ENCODE results near the gene CDC26. TPM values are rescaled to one million over a fixed set of nuclear protein-coding genes. Genes with fewer than 3 reads are reported as not detected.

Gene CDC26
- total and polyA plus RNA-seq, 10 of the 15 experiments (the other 5 are each of a cell fraction or from before 2014, with no cell fraction given) = 28.2 to 156 (median 61.5) TPM

DNA sequence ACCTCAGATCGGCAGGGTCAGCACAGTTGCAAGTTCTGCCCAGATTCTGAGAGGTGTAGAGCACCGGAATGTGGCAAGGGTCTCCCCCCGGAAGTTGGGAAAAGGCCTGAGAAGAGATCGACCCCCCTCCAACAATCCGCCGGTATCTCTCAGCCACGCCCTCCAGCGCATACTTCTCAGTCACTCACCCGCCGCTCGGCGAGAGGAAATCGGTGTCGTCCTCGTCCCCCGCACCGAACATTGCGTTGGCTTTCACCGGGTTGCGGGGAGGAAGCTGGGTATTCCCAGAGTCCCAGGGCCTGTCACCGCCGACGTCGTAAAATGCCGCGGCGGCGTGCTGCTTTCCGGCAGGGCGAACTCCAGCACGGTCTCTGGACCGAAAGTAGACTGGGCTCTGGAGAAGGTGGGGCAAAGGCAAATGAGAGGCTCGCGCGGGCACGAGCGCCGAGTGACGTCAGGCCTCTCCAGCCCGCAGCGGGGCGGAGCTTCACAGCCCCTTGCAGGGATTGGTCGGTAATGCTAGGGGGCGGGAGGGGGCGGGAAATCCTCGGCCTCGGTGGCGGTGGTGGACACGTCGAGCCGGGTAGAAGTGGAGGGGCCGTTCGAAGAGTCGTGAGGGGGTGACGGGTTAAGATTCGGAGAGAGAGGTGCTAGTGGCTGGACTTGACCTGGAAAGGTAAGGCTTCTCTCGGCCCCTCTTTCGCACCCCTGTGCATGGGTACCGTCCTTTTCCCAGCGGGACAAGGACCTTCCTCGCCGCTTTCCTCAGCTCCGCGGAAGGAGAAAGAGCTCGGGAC, 54.2 kb downstream of the CDC26 start, which contains the start of the genes FKBP15 and SLC31A1:
FKBP15 (minus strand) TSS at position 275 of the 797 bp plus-strand sequence; CDS start at position 241, 34 bp downstream.
SLC31A1 (plus strand) TSS at position 542 of the 797 bp plus-strand sequence. CDS start 34,605 bp downstream, outside the sequence.
- Histone ChIP-seq H4K20me1 (ENCODE audit: control insufficient read depth, insufficient read depth) (no peaks in the 10 kb centered on the region), H3K4me3 (peak within 1 kb of the TSS; percentile 94), H3K36me3 (ENCODE audit: control insufficient read depth in 2 of 2, insufficient read depth in 2 of 2, low read length in 1 of 2) (0 out of 4 replicates have a peak, but pooled peaks cover 0 to 8% of the 10 kb centered on the region in 2 experiments), H3K9ac (ENCODE audit: control insufficient read depth, insufficient read depth, low read length) (peak within 1 kb of the TSS; percentile 86), H3K4me2 (ENCODE audit: control insufficient read depth, insufficient read depth) (peak within 1 kb of the TSS; percentile 98), H2AFZ (ENCODE audit: control insufficient read depth, low read depth, low read length) (peak within 1 kb of the TSS; percentile 95), H3K27me3 (replicated peaks in 1 of 2; ENCODE audit: control insufficient read depth in 2 of 2, insufficient read depth in 2 of 2, low read length in 1 of 2) (no peaks in the 10 kb centered on the region), H3K79me2 (ENCODE audit: control insufficient read depth, insufficient read depth, low read length) (peaks cover 69% of the 10 kb centered on the region), H3K27ac (ENCODE audit: control insufficient read depth, insufficient read depth) (peak within 1 kb of the TSS; percentile 95), H3K4me1 (ENCODE audit: control insufficient read depth, insufficient read depth, low read length) (peaks cover 4% of the 10 kb centered on the region; the same call in 1 of the 2 replicates), H3K9me3 (replicated peaks; ENCODE audit: control insufficient read depth, insufficient read depth, low read length) (no peaks in the 10 kb centered on the region)
- BruUV-seq (replicated peaks) = no TSS peak
- intact Hi-C loops (cut with micrococcal nuclease; ENCODE audit: unreplicated experiment) (loop anchor here (5.0 kb wide), 1 partner anchor 161 kb away; no protein-coding TSS in a partner anchor), in situ Hi-C loops (cut with MboI) (no loop called here)
- POLR2A ChIA-PET = interaction anchor here (1.2 to 4.5 kb wide), 5 partner anchors 10 to 70 kb away, joined by 3 to 32 read pairs (median 10); partner anchors contain the start of genes CDC26, PRPF4 and SLC31A2
- DNase-seq (ENCODE audit: low read depth, low spot score) = peak; percentile 94
- SMC1A ChIA-PET (ENCODE audit: uncharacterized antibody, unreplicated experiment) = interaction anchor here (0.5 to 5.0 kb wide), 13 partner anchors 11 to 179 kb away, joined by 3 to 68 read pairs (median 5); partner anchors contain the start of genes CDC26, PRPF4 and SLC31A2
- 0% methylated on average over 54 of the region's 65 CpGs for WGBS (ENCODE audit: insufficient coverage, insufficient replicate concordance, low lambda C conversion rate, missing lambda C conversion rate)
- FAIRE-seq = peak; percentile 35
- ATAC-seq = peak; percentile 90
- RAD21 ChIA-PET (ENCODE audit: unreplicated experiment) = interaction anchor here (0.7 to 5.1 kb wide), 11 partner anchors 11 to 437 kb away, joined by 3 to 32 read pairs (median 4); partner anchors contain the start of genes C9orf43, CDC26, POLE3 and PRPF4
- CTCF ChIA-PET = interaction anchor here (0.8 to 4.8 kb wide), 9 partner anchors 10 to 363 kb away, joined by 3 to 52 read pairs (median 5); partner anchors contain the start of genes CDC26, PRPF4 and SLC31A2
- TF ChIP-seq, protein P1, sequence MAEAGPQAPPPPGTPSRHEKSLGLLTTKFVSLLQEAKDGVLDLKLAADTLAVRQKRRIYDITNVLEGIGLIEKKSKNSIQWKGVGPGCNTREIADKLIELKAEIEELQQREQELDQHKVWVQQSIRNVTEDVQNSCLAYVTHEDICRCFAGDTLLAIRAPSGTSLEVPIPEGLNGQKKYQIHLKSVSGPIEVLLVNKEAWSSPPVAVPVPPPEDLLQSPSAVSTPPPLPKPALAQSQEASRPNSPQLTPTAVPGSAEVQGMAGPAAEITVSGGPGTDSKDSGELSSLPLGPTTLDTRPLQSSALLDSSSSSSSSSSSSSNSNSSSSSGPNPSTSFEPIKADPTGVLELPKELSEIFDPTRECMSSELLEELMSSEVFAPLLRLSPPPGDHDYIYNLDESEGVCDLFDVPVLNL (IDR thresholded peaks at IDR 0.05; ENCODE audit: low read depth, low read length) = 0 out of 2 replicates have a peak, but pooled peaks have one; percentile 49
- TF ChIP-seq TARDBP (IDR thresholded peaks at IDR 0.05; ENCODE audit: borderline replicate concordance) (no peak), IRF5 (IDR thresholded peaks at IDR 0.05; ENCODE audit: borderline replicate concordance) (no peak), CBX5 (IDR thresholded peaks at IDR 0.05; ENCODE audit: low read depth) (no peak), POU2F2 (IDR thresholded peaks at IDR 0.05; ENCODE audit: borderline replicate concordance, low read depth, low read length) (no peak), BHLHE40 (IDR thresholded peaks at IDR 0.05; ENCODE audit: borderline replicate concordance in 1 of 2, low read depth in 2 of 2, low read length in 1 of 2) (peak; percentile 97 to 98), RCOR1 (conservative IDR thresholded peaks at IDR 0.05; ENCODE audit: low read depth, low read length) (no peak), NBN (IDR thresholded peaks at IDR 0.05) (peak; percentile 75; the same call in 1 of the 2 replicates), MLLT1 (IDR thresholded peaks at IDR 0.05) (peak; percentile 50), NRF1 (conservative IDR thresholded peaks at IDR 0.05; ENCODE audit: low read depth, low read length) (no peak), POLR2AphosphoS5 (IDR thresholded peaks at IDR 0.05; ENCODE audit: low read length) (peak; percentile 68; the same call in 1 of the 2 replicates), BRCA1 (IDR thresholded peaks at IDR 0.05; ENCODE audit: low read depth, low read length) (no peak), ZNF384 (IDR thresholded peaks at IDR 0.05; ENCODE audit: borderline replicate concordance, low read depth, low read length) (no peak; the same call in 1 of the 2 replicates)
- TF ChIP-seq, protein P2, sequence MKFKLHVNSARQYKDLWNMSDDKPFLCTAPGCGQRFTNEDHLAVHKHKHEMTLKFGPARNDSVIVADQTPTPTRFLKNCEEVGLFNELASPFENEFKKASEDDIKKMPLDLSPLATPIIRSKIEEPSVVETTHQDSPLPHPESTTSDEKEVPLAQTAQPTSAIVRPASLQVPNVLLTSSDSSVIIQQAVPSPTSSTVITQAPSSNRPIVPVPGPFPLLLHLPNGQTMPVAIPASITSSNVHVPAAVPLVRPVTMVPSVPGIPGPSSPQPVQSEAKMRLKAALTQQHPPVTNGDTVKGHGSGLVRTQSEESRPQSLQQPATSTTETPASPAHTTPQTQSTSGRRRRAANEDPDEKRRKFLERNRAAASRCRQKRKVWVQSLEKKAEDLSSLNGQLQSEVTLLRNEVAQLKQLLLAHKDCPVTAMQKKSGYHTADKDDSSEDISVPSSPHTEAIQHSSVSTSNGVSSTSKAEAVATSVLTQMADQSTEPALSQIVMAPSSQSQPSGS (IDR thresholded peaks at IDR 0.05; ENCODE audit: low read length) = no peak
- TF ChIP-seq, protein P3, sequence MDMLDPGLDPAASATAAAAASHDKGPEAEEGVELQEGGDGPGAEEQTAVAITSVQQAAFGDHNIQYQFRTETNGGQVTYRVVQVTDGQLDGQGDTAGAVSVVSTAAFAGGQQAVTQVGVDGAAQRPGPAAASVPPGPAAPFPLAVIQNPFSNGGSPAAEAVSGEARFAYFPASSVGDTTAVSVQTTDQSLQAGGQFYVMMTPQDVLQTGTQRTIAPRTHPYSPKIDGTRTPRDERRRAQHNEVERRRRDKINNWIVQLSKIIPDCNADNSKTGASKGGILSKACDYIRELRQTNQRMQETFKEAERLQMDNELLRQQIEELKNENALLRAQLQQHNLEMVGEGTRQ (IDR thresholded peaks at IDR 0.05; ENCODE audit: borderline replicate concordance, low read depth, low read length) = no peak; the same call in 1 of the 2 replicates

All from GM12878 (cell line).